Stomach (tissue), 9 donors: ENCODE data around the gene LNP1. TPM values are rescaled to one million over a fixed set of nuclear protein-coding genes. Genes with fewer than 3 reads are reported as not detected.
"Not testable (repeated sequence)": the region's sequence is repeated elsewhere in the genome, so short reads cannot be mapped to it uniquely, and the experiment has no call there.

Experiments used
- DNase-seq, 2 donors: peaks; one replicate each; pipeline versions ENCODE4 v3.0.0 to v3.0.0-alpha.2; 2013 to 2019
- H3K27ac ChIP-seq, 5 donors: fragments of 200-600 bp in 4 of 5; sonication (generic) in 4 of 5; one replicate each; pipeline ENCODE4 v1.5.1; 2013 to 2019; ENCODE audit warnings: mild to moderate bottlenecking in 1 of 5, moderate library complexity in 1 of 5
- H3K27me3 ChIP-seq, 3 donors: fragments of 200-600 bp; sonication (generic); one replicate each; pipeline ENCODE4 v1.5.1; 2017 to 2019; ENCODE audit warnings: mixed run types in 1 of 3
- H3K36me3 ChIP-seq, 4 donors: fragments of 200-600 bp; sonication (generic); 1 replicate in 3 of 4; 2 replicates in 1 of 4; pipeline ENCODE4 v1.5.1; 2016 to 2019
- H3K4me1 ChIP-seq, 4 donors: fragments of 200-600 bp; sonication (generic); one replicate each; pipeline ENCODE4 v1.5.1; 2016 to 2019
- H3K4me3 ChIP-seq, 4 donors: fragments of 200-600 bp; sonication (generic) in 3 of 4; one replicate each; pipeline ENCODE4 v1.5.1; 2016 to 2019; ENCODE audit warnings: mild to moderate bottlenecking in 1 of 4
- H3K9me3 ChIP-seq, 4 donors: fragments of 200-600 bp; sonication (generic); one replicate each; pipeline ENCODE4 v1.5.1; 2016 to 2019
- CTCF ChIP-seq, 7 experiments: fragments of 450-650 bp in 4 of 7; fragments of 200-600 bp in 3 of 7; sonication (generic) in 3 of 7; IDR thresholded peaks; one replicate each; pipeline ENCODE4 v1.5.1; 2016 to 2019; ENCODE audit warnings: antibody characterized with exemption in 7 of 7, control low read depth in 2 of 7, mild to moderate bottlenecking in 1 of 7
- EP300 ChIP-seq: sonication (generic); formaldehyde crosslinking; IDR thresholded peaks from one replicate; pipeline ENCODE4 v1.6.1; 2017; ENCODE audit warnings: antibody characterized with exemption
- POLR2A ChIP-seq, 4 donors: fragments of 450-650 bp; IDR thresholded peaks; one replicate each; pipeline ENCODE4 v1.6.1; 2016; ENCODE audit warnings: antibody characterized with exemption in 4 of 4, control low read depth in 2 of 4, mild to moderate bottlenecking in 1 of 4, moderate library complexity in 1 of 4
- POLR2AphosphoS5 ChIP-seq, 3 donors: sonication (generic); formaldehyde crosslinking; IDR thresholded peaks; one replicate each; pipeline ENCODE4 v1.6.1; 2016; ENCODE audit warnings: antibody characterized with exemption in 3 of 3
- WGBS, 5 donors: extraction: QIAGEN DNeasy Blood & Tissue Kit in 3 of 5; methylation state at CpG; one replicate each; pipeline versions ENCODE4 v1.1.5 to v1.1.7; 2013 to 2018; 5-methylcytosine and 5-hydroxymethylcytosine counted together
- intact Hi-C: fragments of 100-400 bp; cut with DNase I; formaldehyde crosslinking; loops from one replicate; pipeline ENCODE4 v1.15.1; 2023; ENCODE audit warnings: low total_unique reads
- polyA plus RNA-seq, 3 donors: library from polyadenylated mRNA; stranded (reverse); fragments of 200-250 nt; gene quantifications; one replicate each; pipeline ENCODE4 v1.2.3, GENCODE V29; 2013
- total RNA-seq, 5 donors: library from RNA; depleted of rRNA; stranded (reverse); fragments of >200 nt; gene quantifications; one replicate each; pipeline versions ENCODE4 v1.1.0 to v1.2.3, GENCODE V29; 2014 to 2016
- donor health status: healthy with polysubstance abuse.
- donor health status: Bipolar disorder and iron deficiency.
- donor health status: healthy.

The LNP1 gene
- total and polyA plus RNA-seq, 8 donors: 0.58 to 4.0 (median 1.6) TPM; not detected in 3

DNA sequence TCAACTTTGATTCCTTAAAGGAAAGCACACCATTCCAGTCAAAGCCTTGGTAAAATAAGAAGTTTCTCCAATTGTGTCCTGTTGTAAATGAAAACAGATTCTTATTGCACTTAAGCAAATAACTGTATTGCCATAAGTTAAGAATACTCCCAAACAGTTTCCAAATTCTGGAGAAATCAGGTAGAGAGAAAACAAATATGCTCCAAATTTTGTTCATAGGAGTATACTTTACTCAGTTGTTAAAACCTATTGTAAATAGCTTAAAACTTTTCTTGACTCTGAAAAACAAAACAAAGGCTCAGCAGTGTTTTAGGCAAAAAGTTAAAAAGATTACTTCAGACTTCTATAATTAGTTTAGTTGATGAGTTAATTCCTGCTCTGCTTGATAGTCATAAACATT lies 42.4 kb downstream of the LNP1 start:
- Histone ChIP-seq H3K9me3 (no peaks in the 10 kb centered on the region), H3K27me3 (no peaks in the 10 kb centered on the region), H3K4me1 (peaks cover 0 to 4% (median 0%) of the 10 kb centered on the region in 4 donors), H3K27ac (no peak overlapping the region), H3K4me3 (no peak overlapping the region), H3K36me3 (no peaks in the 10 kb centered on the region)
- intact Hi-C loops: no loop called here
- DNase-seq: no peak
- TF ChIP-seq POLR2AphosphoS5 (IDR thresholded peaks at IDR 0.05) (no peak), CTCF (IDR thresholded peaks at IDR 0.05) (no peak)

GRCh38 chr3:100447067-100447466 lies 45.7 kb downstream of the LNP1 start:
- H3K9me3 ChIP-seq, intact Hi-C loops, DNase-seq, H3K4me3 ChIP-seq, H3K4me1 ChIP-seq, H3K27ac ChIP-seq, H3K36me3 ChIP-seq, H3K27me3 ChIP-seq: not testable (repeated sequence)
- WGBS, 5 donors: 91 to 99% (median 98%) methylated on average over 3 of the region's 3 CpGs

DNA sequence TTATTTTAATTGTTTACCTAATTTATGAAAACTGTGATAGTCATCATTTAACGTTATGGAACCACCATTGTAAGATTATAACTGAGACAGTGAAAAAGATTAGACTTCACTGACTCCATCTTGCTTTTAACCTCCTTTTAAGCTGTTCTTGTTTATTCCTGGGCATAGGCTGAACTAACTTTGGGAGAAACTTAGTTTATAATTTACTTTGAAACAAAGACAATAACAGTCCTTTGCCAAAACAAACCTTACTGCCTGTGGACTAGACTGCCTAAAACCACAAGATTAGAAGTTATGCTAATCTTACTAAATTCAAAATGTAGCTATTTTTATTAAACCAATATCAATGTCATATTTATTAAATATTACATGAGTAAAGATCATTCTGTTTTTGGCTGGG lies 46.7 kb downstream of the LNP1 start:
- Histone ChIP-seq H3K36me3 (no peaks in the 10 kb centered on the region), H3K4me1 (peaks cover 0 to 4% (median 0%) of the 10 kb centered on the region in 4 donors), H3K4me3 (no peak overlapping the region), H3K27ac (no peak overlapping the region), H3K27me3 (no peaks in the 10 kb centered on the region), H3K9me3 (no peaks in the 10 kb centered on the region)
- WGBS, 5 donors: 28 to 57% (median 47%) methylated on average over 1 of the region's 1 CpG
- intact Hi-C loops: no loop called here
- no peak for DNase-seq
- TF ChIP-seq POLR2A (IDR thresholded peaks at IDR 0.05) (no peak), POLR2AphosphoS5 (IDR thresholded peaks at IDR 0.05) (no peak), EP300 (no peak), CTCF (IDR thresholded peaks at IDR 0.05) (no peak)

GRCh38 chr3:100449214-100449613 lies 47.9 kb downstream of the LNP1 start:
- Histone ChIP-seq H3K4me3 (no peak overlapping the region), H3K27ac (no peak overlapping the region), H3K9me3 (no peaks in the 10 kb centered on the region), H3K36me3 (no peaks in the 10 kb centered on the region), H3K27me3 (no peaks in the 10 kb centered on the region), H3K4me1 (peaks cover 0 to 4% (median 0%) of the 10 kb centered on the region in 4 donors)
- intact Hi-C loops: no loop called here
- no peak for DNase-seq
- TF ChIP-seq CTCF (IDR thresholded peaks at IDR 0.05): no peak
- no peak for TF ChIP-seq EP300
- TF ChIP-seq POLR2AphosphoS5 (IDR thresholded peaks at IDR 0.05): no peak
- TF ChIP-seq POLR2A (IDR thresholded peaks at IDR 0.05): no peak
- 17 to 51% (median 46%) methylated on average over 2 of the region's 2 CpGs for WGBS, 5 donors

DNA sequence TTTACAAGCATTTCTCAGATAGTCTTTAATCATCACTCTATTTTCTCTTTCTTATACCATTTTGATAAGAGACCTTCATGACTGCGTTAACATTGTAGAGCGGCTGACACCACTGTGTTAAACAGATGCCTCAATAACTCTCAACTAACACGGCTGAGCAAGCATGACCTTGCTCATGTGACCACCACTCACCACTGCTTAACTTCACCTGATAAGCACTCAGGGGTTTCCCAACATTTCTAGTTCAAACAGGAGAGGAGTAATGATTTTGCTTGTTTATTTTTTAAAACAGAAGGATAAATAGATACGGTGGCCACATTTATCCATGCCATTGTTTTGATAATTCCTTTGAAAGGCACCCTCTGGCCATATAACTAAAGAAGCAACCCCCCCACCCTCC lies 53.3 kb downstream of the LNP1 start:
- Histone ChIP-seq H3K4me3 (no peak overlapping the region), H3K36me3 (no peaks in the 10 kb centered on the region), H3K4me1 (no peaks in the 10 kb centered on the region), H3K9me3 (no peaks in the 10 kb centered on the region), H3K27ac (no peak overlapping the region), H3K27me3 (no peaks in the 10 kb centered on the region)
- intact Hi-C loops: no loop called here
- DNase-seq: peak in 1 of 2 donors; percentile 36
- WGBS, 5 donors: 56 to 63% (median 57%) methylated on average over 4 of the region's 4 CpGs
- TF ChIP-seq POLR2AphosphoS5 (IDR thresholded peaks at IDR 0.05): no peak
- no peak for TF ChIP-seq CTCF (IDR thresholded peaks at IDR 0.05)
- TF ChIP-seq POLR2A (IDR thresholded peaks at IDR 0.05): no peak
- TF ChIP-seq EP300: no peak
